AG04450 (cell line): ENCODE measurements around the gene FH. TPM values are rescaled to one million over a fixed set of nuclear protein-coding genes. Genes with fewer than 3 reads are reported as not detected.

Experiments used
- CTCF ChIA-PET: fragments of 300-600, 350-600 bp; formaldehyde crosslinking; extraction: SDS; loops from one replicate; lab custom pipeline; 2022; ENCODE audit warnings: antibody characterized with exemption, inconsistent platforms; lab: Charles Lee
- POLR2A ChIA-PET: fragments of 350-600 bp; formaldehyde crosslinking; extraction: SDS; loops from one replicate; lab custom pipeline; 2021; ENCODE audit warnings: antibody characterized with exemption, inconsistent platforms; lab: Yijun Ruan, JAX
- DNase-seq: peaks from one replicate; pipeline ENCODE4 v3.0.0-alpha.2; 2011; ENCODE audit warnings: low read depth, low spot score
- H3K27ac ChIP-seq: one replicate; pipeline ENCODE4 v1.5.1; 2012; ENCODE audit warnings: low read depth, low read length, control low read depth
- H3K27me3 ChIP-seq: one replicate; pipeline ENCODE4 v1.6.0; 2012; ENCODE audit warnings: low read length; ENCODE audit not compliant: control insufficient read depth, insufficient read depth
- H3K4me3 ChIP-seq: 2 replicates; pipeline ENCODE4 v1.5.1; 2011; ENCODE audit warnings: mild to moderate bottlenecking, low read depth, low read length, control low read depth
- H3K9me3 ChIP-seq: 2 replicates; pipeline ENCODE4 v1.5.1; 2012; ENCODE audit warnings: low read length; ENCODE audit not compliant: control insufficient read depth, insufficient read depth
- CTCF ChIP-seq: IDR thresholded peaks from 2 replicates; pipeline ENCODE4 v1.5.1; 2011; ENCODE audit warnings: low read depth, low read length, control low read depth, inconsistent platforms
- polyA plus RNA-seq: library from polyadenylated mRNA; depleted of rRNA; stranded (reverse); fragments of >200 nt; gene quantifications from 2 replicates; pipeline ENCODE4 v1.2.3, GENCODE V29; 2011

FH gene
- polyA plus RNA-seq, 1 experiment, result 104 TPM

GRCh38 chr1:241527146-241527545 is 7.6 kb upstream of the FH start:
- DNase-seq, result no peak
- Histone ChIP-seq H3K4me3 (no peak overlapping the region), H3K27ac (no peak overlapping the region), H3K27me3 (peaks cover 31% of the 10 kb centered on the region), H3K9me3 (no peaks in the 10 kb centered on the region)
- POLR2A ChIA-PET, result no interaction called here
- CTCF ChIA-PET, result interaction anchor here (0.8 kb wide), 1 partner anchor 84 kb away, joined by 3 read pairs; no protein-coding TSS in a partner anchor
- TF ChIP-seq CTCF, result no peak

GRCh38 chr1:241525026-241525425 is 5.5 kb upstream of the FH start:
- no peaks in the 10 kb centered on the region for H3K9me3 ChIP-seq
- POLR2A ChIA-PET, result interaction anchor here (0.5 kb wide), 1 partner anchor 358 kb away, joined by 3 read pairs; no protein-coding TSS in a partner anchor
- CTCF ChIA-PET, result interaction anchor here (1.0 to 1.3 kb wide), 2 partner anchors 102 to 474 kb away, joined by 3 read pairs; partner anchors contain the start of gene MAP1LC3C
- DNase-seq, result no peak
- no peak overlapping the region for H3K27ac ChIP-seq
- H3K27me3 ChIP-seq, result peaks cover 31% of the 10 kb centered on the region
- H3K4me3 ChIP-seq, result no peak overlapping the region
- no peak for TF ChIP-seq CTCF

GRCh38 chr1:241521718-241522117 is 2.2 kb upstream of the FH start:
- peaks cover 25% of the 10 kb centered on the region for H3K27me3 ChIP-seq
- H3K27ac ChIP-seq, result no peak overlapping the region
- TF ChIP-seq CTCF, result no peak
- POLR2A ChIA-PET, result no interaction called here
- H3K9me3 ChIP-seq, result no peaks in the 10 kb centered on the region
- no peak overlapping the region for H3K4me3 ChIP-seq
- no peak for DNase-seq
- CTCF ChIA-PET, result interaction anchor here (0.6 to 1.3 kb wide), 2 partner anchors 9 to 789 kb away, joined by 3 to 8 read pairs; no protein-coding TSS in a partner anchor

GRCh38 chr1:241520080-241520465 is 518 bp upstream of the FH start:
- Histone ChIP-seq H3K27me3 (peaks cover 20% of the 10 kb centered on the region), H3K27ac (no peak overlapping the region), H3K9me3 (no peaks in the 10 kb centered on the region), H3K4me3 (peak overlapping the region; percentile 50)
- TF ChIP-seq CTCF, result no peak
- ChIA-PET POLR2A (interaction anchor here (1.2 kb wide), 1 partner anchor 318 kb away, joined by 3 read pairs; no protein-coding TSS in a partner anchor), CTCF (interaction anchor here (0.7 to 1.0 kb wide), 3 partner anchors 11 to 314 kb away, joined by 3 to 5 read pairs (median 4); no protein-coding TSS in a partner anchor)
- DNase-seq, result no peak

- peak overlapping the region; percentile 78 for H3K4me3 ChIP-seq
- H3K27ac ChIP-seq, result no peak overlapping the region
- POLR2A ChIA-PET, result interaction anchor here (1.2 kb wide), 1 partner anchor 319 kb away, joined by 3 read pairs; no protein-coding TSS in a partner anchor
- CTCF ChIA-PET, result interaction anchor here (0.5 to 1.2 kb wide), 2 partner anchors 13 to 72 kb away, joined by 3 read pairs; no protein-coding TSS in a partner anchor
- no peak for TF ChIP-seq CTCF
- H3K9me3 ChIP-seq, result no peaks in the 10 kb centered on the region
- peaks cover 12% of the 10 kb centered on the region for H3K27me3 ChIP-seq
- DNase-seq, result no peak
Observed at GRCh38 chr1:241518476-241519307, 863 bp downstream of the FH start.
